ENCODE measurements around the gene MAML2. TPM values are rescaled to one million over a fixed set of nuclear protein-coding genes. Genes with fewer than 3 reads are reported as not detected.

MAML2 gene
- total RNA-seq, 1 experiment from 2014 or later = 2.7 TPM

GRCh38 chr11:96008161-96008720 is 334.8 kb downstream of the MAML2 start:
- Histone ChIP-seq H3K4me1 (ENCODE audit: insufficient read depth, low read length) (peaks cover 4% of the 10 kb centered on the region; the same call in 1 of the 2 replicates), H3K4me2 (ENCODE audit: insufficient read depth, insufficient read length, low read length) (no peak overlapping the region)
- H3K4me1 Mint-ChIP-seq = peaks cover 13 to 19% of the 10 kb centered on the region in 2 experiments

More at GRCh38 chr11:96008161-96008720, 334.8 kb downstream of the MAML2 start:
- no peak overlapping the region for H3K9ac ChIP-seq (ENCODE audit: extremely low read depth, insufficient read length, low read length)
- H3K56ac ChIP-seq (ENCODE audit: insufficient read length, low read depth, low read length) = no peak overlapping the region
- H3K23me2 ChIP-seq (ENCODE audit: insufficient read length, low read depth, low read length, poor library complexity, severe bottlenecking) = no peaks in the 10 kb centered on the region
- Mint-ChIP-seq H3K4me3 (no peak overlapping the region), H3K27me3 (ENCODE audit: low read depth) (no peaks in the 10 kb centered on the region), H3K27ac (no peak overlapping the region; a peak in 1 of 7 replicates), H3K36me3 (ENCODE audit: insufficient read depth in 1 of 3, low read depth in 3 of 3) (no peaks in the 10 kb centered on the region), H3K9me3 (no peaks in the 10 kb centered on the region; a peak in 1 of 5 replicates)
- no peak overlapping the region for H3T11ph ChIP-seq (ENCODE audit: low read length)
- H3K23ac ChIP-seq (ENCODE audit: insufficient read length, low read depth, low read length) = no peak overlapping the region
- H3K27ac ChIP-seq (ENCODE audit: insufficient read length, low read depth, low read length) = no peak overlapping the region
- DNase-seq = no peak
- H2AK5ac ChIP-seq (ENCODE audit: insufficient read length, low read length) = no peak overlapping the region
- H3K27me3 ChIP-seq (ENCODE audit: insufficient read depth, low read length) = no peaks in the 10 kb centered on the region
- H2BK5ac ChIP-seq (ENCODE audit: insufficient read length, low read length) = no peak overlapping the region
- no peak overlapping the region for H2BK20ac ChIP-seq (ENCODE audit: low read depth, low read length, poor library complexity, severe bottlenecking)
- no CpG with 5 or more reads among the region's 3 CpGs for WGBS (ENCODE audit: extremely low coverage, insufficient read length, low lambda C conversion rate)
- H4K5ac ChIP-seq (ENCODE audit: insufficient read length, low read depth, low read length) = no peak overlapping the region
- H3K14ac ChIP-seq (ENCODE audit: insufficient read depth, low read length) = no peak overlapping the region
- H2BK120ac ChIP-seq (ENCODE audit: low read depth, low read length, poor library complexity, severe bottlenecking) = no peak overlapping the region
- H3K18ac ChIP-seq (ENCODE audit: insufficient read length, low read depth, low read length) = no peak overlapping the region
- TF ChIP-seq CTCF (conservative IDR thresholded peaks at IDR 0.05) = no peak
- no peak overlapping the region for H3K4ac ChIP-seq (ENCODE audit: low read depth, low read length)
- H4K8ac ChIP-seq (replicated peaks; ENCODE audit: insufficient read length, low read depth, low read length) = no peak overlapping the region
- no peaks in the 10 kb centered on the region for H3K79me1 ChIP-seq (ENCODE audit: insufficient read depth, low read depth, low read length, poor library complexity, severe bottlenecking)
- no peaks in the 10 kb centered on the region for H3K9me3 ChIP-seq (ENCODE audit: control insufficient read depth, low read depth, low read length)
- H3K79me2 ChIP-seq (ENCODE audit: insufficient read depth, low read length) = no peaks in the 10 kb centered on the region
- H2BK12ac ChIP-seq (ENCODE audit: insufficient read length, low read depth, low read length) = no peak overlapping the region
- no peak overlapping the region for H2AFZ ChIP-seq (ENCODE audit: low read length)
- no peak overlapping the region for H2BK15ac ChIP-seq (ENCODE audit: low read depth, low read length)
- no peak overlapping the region for H4K91ac ChIP-seq (ENCODE audit: insufficient read length, low read depth, low read length)
- no peaks in the 10 kb centered on the region for H4K20me1 ChIP-seq (ENCODE audit: control insufficient read depth, insufficient read depth, insufficient read length)
